H1 (cell line): Measurements from ENCODE around the gene SPSB1. TPM values are rescaled to one million over a fixed set of nuclear protein-coding genes. Genes with fewer than 3 reads are reported as not detected.

Experiments used
- CTCF ChIA-PET: fragments of 300-600 bp; sonication (Branson Sonifier 250); formaldehyde crosslinking; loops from one replicate; lab custom pipeline; 2021; ENCODE audit not compliant: partially characterized antibody; lab: Charles Lee
- POLR2A ChIA-PET: fragments of 300-600 bp; sonication (Branson Sonifier 250); formaldehyde crosslinking; loops from one replicate; lab custom pipeline; 2021; ENCODE audit warnings: inconsistent platforms; ENCODE audit not compliant: partially characterized antibody; lab: Charles Lee
- DNase-seq, 2 experiments: peaks; one replicate each; pipeline versions ENCODE4 v3.0.0 to v3.0.0-alpha.2; 2010 to 2022; ENCODE audit warnings: low spot score in 2 of 2, low read depth in 1 of 2, mixed read lengths in 1 of 2
- FAIRE-seq: peaks from 2 replicates; lab custom pipeline; 2011; peaks lifted over from hg19 to GRCh38; lab: Jason Lieb, UNC
- H2AFZ ChIP-seq: 2 replicates; pipeline ENCODE4 v1.8.1; 2012; ENCODE audit warnings: low read length, inconsistent platforms
- H2AK5ac ChIP-seq: 2 replicates; pipeline ENCODE4 v1.6.1; 2013; ENCODE audit warnings: low read depth, low read length
- H2BK120ac ChIP-seq: replicated peaks from 2 replicates; pipeline ENCODE3; 2013; ENCODE audit warnings: low read depth, low read length, inconsistent platforms
- H2BK12ac ChIP-seq: 2 replicates; pipeline ENCODE4 v1.6.1; 2013; ENCODE audit warnings: low read depth, low read length
- H2BK15ac ChIP-seq: 2 replicates; pipeline ENCODE4 v1.6.1; 2013; ENCODE audit warnings: low read length
- H2BK20ac ChIP-seq: 2 replicates; pipeline ENCODE4 v1.6.1; 2013; ENCODE audit warnings: low read length
- H2BK5ac ChIP-seq: 2 replicates; pipeline ENCODE4 v1.6.1; 2013; ENCODE audit warnings: low read depth, low read length
- H3K14ac ChIP-seq: 2 replicates; pipeline ENCODE4 v1.6.1; 2013; ENCODE audit warnings: inconsistent platforms; ENCODE audit not compliant: insufficient read length
- H3K18ac ChIP-seq: 2 replicates; pipeline ENCODE4 v1.6.1; 2013; ENCODE audit warnings: low read length; ENCODE audit errors: extremely low read depth
- H3K23ac ChIP-seq: 2 replicates; pipeline ENCODE4 v1.6.1; 2013; ENCODE audit warnings: inconsistent platforms; ENCODE audit not compliant: insufficient read length
- H3K23me2 ChIP-seq: 2 replicates; pipeline ENCODE4 v1.6.1; 2013; ENCODE audit warnings: low read depth, low read length
- H3K27ac ChIP-seq: 2 replicates; pipeline ENCODE4 v1.6.1; 2011; ENCODE audit warnings: low read depth, low read length, inconsistent platforms
- H3K27me3 ChIP-seq, 4 experiments: replicated peaks in 1 of 4; 1 replicate in 1 of 4; 2 replicates in 3 of 4; pipeline versions ENCODE4 v1.6.1 to v1.8.1; 2011 to 2013; ENCODE audit warnings: low read length in 3 of 4, mild to moderate bottlenecking in 3 of 4, inconsistent platforms in 2 of 4, mixed read lengths in 2 of 4, moderate library complexity in 1 of 4; ENCODE audit not compliant: control insufficient read depth in 3 of 4, insufficient read depth in 3 of 4; ENCODE audit errors: extremely low read depth in 1 of 4
- H3K36me3 ChIP-seq, 4 experiments: 2 replicates each; pipeline versions ENCODE4 v1.6.1 to v1.8.1; 2011 to 2013; ENCODE audit warnings: mild to moderate bottlenecking in 4 of 4, low read length in 3 of 4, moderate library complexity in 2 of 4, control low read depth in 1 of 4, inconsistent platforms in 1 of 4; ENCODE audit not compliant: insufficient read depth in 4 of 4, control insufficient read depth in 2 of 4
- H3K4ac ChIP-seq: replicated peaks from 2 replicates; pipeline ENCODE3; 2013; ENCODE audit warnings: low read length, low read depth, mixed read lengths, inconsistent platforms; ENCODE audit not compliant: insufficient read length
- H3K4me1 ChIP-seq, 4 experiments: replicated peaks in 1 of 4; 1 replicate in 1 of 4; 2 replicates in 3 of 4; pipeline versions ENCODE4 v1.6.1 to v1.8.1; 2011 to 2013; ENCODE audit warnings: low read length in 3 of 4, inconsistent platforms in 2 of 4, mixed read lengths in 1 of 4; ENCODE audit not compliant: insufficient read depth in 4 of 4, control insufficient read depth in 3 of 4
- H3K4me2 ChIP-seq, 2 experiments: 2 replicates each; pipeline versions ENCODE4 v1.6.1 to v1.8.1; 2011 to 2013; ENCODE audit warnings: low read depth in 2 of 2, low read length in 2 of 2, control low read depth in 1 of 2, inconsistent platforms in 1 of 2, mild to moderate bottlenecking in 1 of 2; ENCODE audit not compliant: insufficient read depth in 1 of 2
- H3K4me3 ChIP-seq, 4 experiments: fragments of 200-600, 300-600 bp in 1 of 4; sonication (generic), shearing (Covaris generic), sonication (Bioruptor Twin) in 1 of 4; 2 replicates each; pipeline versions ENCODE4 v1.5.1 to v1.8.1; 2011 to 2016; ENCODE audit warnings: low read length in 4 of 4, low read depth in 3 of 4, control low read depth in 2 of 4, inconsistent platforms in 2 of 4, mild to moderate bottlenecking in 2 of 4, mixed read lengths in 1 of 4, moderate library complexity in 1 of 4; ENCODE audit not compliant: insufficient read depth in 2 of 4; ENCODE audit errors: extremely low read depth in 1 of 4
- H3K56ac ChIP-seq: replicated peaks from 2 replicates; pipeline ENCODE3; 2013; ENCODE audit warnings: low read depth, mild to moderate bottlenecking, mixed read lengths, low read length, inconsistent platforms; ENCODE audit not compliant: insufficient read length
- H3K79me1 ChIP-seq: 2 replicates; pipeline ENCODE4 v1.6.1; 2013; ENCODE audit warnings: low read depth, low read length, control low read depth
- H3K79me2 ChIP-seq, 2 experiments: 2 replicates each; pipeline versions ENCODE4 v1.6.1 to v1.8.1; 2012 to 2013; ENCODE audit warnings: low read length in 2 of 2, mild to moderate bottlenecking in 2 of 2, inconsistent platforms in 1 of 2; ENCODE audit not compliant: insufficient read depth in 2 of 2, control insufficient read depth in 1 of 2
- H3K9ac ChIP-seq, 4 experiments: replicated peaks in 1 of 4; 1 replicate in 1 of 4; 2 replicates in 3 of 4; pipeline versions ENCODE4 v1.6.1 to v1.8.1; 2011 to 2013; ENCODE audit warnings: low read depth in 3 of 4, low read length in 3 of 4, control low read depth in 2 of 4, mild to moderate bottlenecking in 2 of 4, moderate library complexity in 2 of 4, inconsistent platforms in 1 of 4; ENCODE audit errors: extremely low read depth in 1 of 4
- H3K9me3 ChIP-seq, 2 experiments: 2 replicates each; pipeline versions ENCODE4 v1.6.1 to v1.8.1; 2012 to 2013; ENCODE audit warnings: mild to moderate bottlenecking in 2 of 2, moderate library complexity in 2 of 2, control low read depth in 1 of 2, inconsistent platforms in 1 of 2, low read depth in 1 of 2, low read length in 1 of 2, mixed read lengths in 1 of 2; ENCODE audit not compliant: insufficient read depth in 2 of 2
- H4K20me1 ChIP-seq, 2 experiments: replicated peaks in 1 of 2; 2 replicates each; pipeline versions ENCODE3 to v1.8.1; 2011 to 2013; ENCODE audit warnings: inconsistent platforms in 2 of 2, low read length in 2 of 2, mild to moderate bottlenecking in 1 of 2; ENCODE audit not compliant: insufficient read depth in 2 of 2, control insufficient read depth in 1 of 2
- H4K5ac ChIP-seq: 2 replicates; pipeline ENCODE4 v1.6.1; 2013; ENCODE audit warnings: low read length, low read depth, mixed read lengths, inconsistent platforms; ENCODE audit not compliant: insufficient read length
- H4K8ac ChIP-seq: 2 replicates; pipeline ENCODE4 v1.8.0; 2013; ENCODE audit warnings: mild to moderate bottlenecking, moderate library complexity, low read length, inconsistent platforms; ENCODE audit not compliant: insufficient read depth; ENCODE audit errors: extremely low read depth
- H4K91ac ChIP-seq: replicated peaks from 2 replicates; pipeline ENCODE3; 2013; ENCODE audit warnings: low read length, mixed read lengths, inconsistent platforms; ENCODE audit not compliant: insufficient read length
- ATF2 ChIP-seq: IDR thresholded peaks from 2 replicates; pipeline ENCODE4 v1.6.1; 2012; ENCODE audit warnings: low read length, inconsistent platforms
- ATF3 ChIP-seq: IDR thresholded peaks from 2 replicates; pipeline ENCODE4 v1.6.1; 2011; ENCODE audit warnings: low read depth, mild to moderate bottlenecking, low read length; ENCODE audit not compliant: insufficient read depth
- BRCA1 ChIP-seq: IDR thresholded peaks from 2 replicates; pipeline ENCODE4 v1.6.1; 2012; ENCODE audit warnings: low read depth, low read length, improper control_type of control experiment
- CHD1 ChIP-seq: IDR thresholded peaks from 2 replicates; pipeline ENCODE4 v1.6.1; 2012; ENCODE audit warnings: low read depth, low read length, improper control_type of control experiment
- E2F6 ChIP-seq: IDR thresholded peaks from 2 replicates; pipeline ENCODE4 v1.6.1; 2012; ENCODE audit warnings: inconsistent platforms
- GABPA ChIP-seq: IDR thresholded peaks from 2 replicates; pipeline ENCODE4 v1.6.1; 2011; ENCODE audit warnings: mild to moderate bottlenecking, low read length, moderate library complexity, borderline replicate concordance; ENCODE audit not compliant: insufficient read depth
- MAFK ChIP-seq: IDR thresholded peaks from 2 replicates; pipeline ENCODE4 v1.6.1; 2012; ENCODE audit warnings: low read depth, mild to moderate bottlenecking, improper control_type of control experiment, low read length
- RFX5 ChIP-seq: IDR thresholded peaks from 2 replicates; pipeline ENCODE4 v1.6.1; 2011; ENCODE audit warnings: low read depth, low read length, improper control_type of control experiment, borderline replicate concordance
- RNF2 ChIP-seq: fragments of 200-900, 300-1000 bp; sonication (generic); IDR thresholded peaks from 2 replicates; pipeline ENCODE4 v1.7.1; 2016; ENCODE audit warnings: borderline replicate concordance, low read depth, mild to moderate bottlenecking, antibody characterized with exemption, low read length; ENCODE audit not compliant: poor library complexity, severe bottlenecking; ENCODE audit errors: missing control alignments
- WGBS, 2 experiments: shearing (Covaris generic) in 1 of 2; methylation state at CpG; one replicate each; pipeline versions ENCODE4 v1.1.6 to v1.1.7; 2013 to 2015; ENCODE audit warnings: low lambda C conversion rate in 2 of 2, mixed read lengths in 2 of 2, inconsistent platforms in 1 of 2, low coverage in 1 of 2, missing lambda C conversion rate in 1 of 2; ENCODE audit not compliant: insufficient replicate concordance in 2 of 2, insufficient coverage in 1 of 2, insufficient read length in 1 of 2; ENCODE audit errors: extremely low coverage in 1 of 2, missing lambda C conversion rate in 1 of 2; 5-methylcytosine and 5-hydroxymethylcytosine counted together
- polyA plus RNA-seq, 7 experiments: library from polyadenylated mRNA; depleted of rRNA in 3 of 7; stranded (reverse) in 5 of 7; unstranded in 2 of 7; fragments of >200 nt in 5 of 7; fragments of 200-250 nt in 2 of 7; gene quantifications; 1 replicate in 5 of 7; 2 replicates in 1 of 7; 4 replicates in 1 of 7; pipeline versions ENCODE4 v1.2.1 to v1.2.3, GENCODE V29; 2011 to 2013; ENCODE audit warnings: missing spikeins in 2 of 7, mixed read lengths in 2 of 7
- total RNA-seq: library from RNA; stranded (reverse); fragmentation: NEBNext Ultra II Directional; extraction: Animal tissue kit (Norgen Biotek cat#: 25700); gene quantifications from 2 replicates; pipeline ENCODE4 v1.2.1, GENCODE V29; 2021

The SPSB1 gene
- total and polyA plus RNA-seq, 2 of the 8 experiments (the other 6 are each of a cell fraction or from before 2014, with no cell fraction given) = 5.3 to 6.4 TPM

- Histone ChIP-seq H2BK120ac (no peak overlapping the region), H2BK12ac (0 out of 2 replicates have a peak overlapping the region, but pooled peaks have one; percentile 5), H3K23ac (no peak overlapping the region), H3K79me2 (no peaks in the 10 kb centered on the region), H3K56ac (no peak overlapping the region), H2BK5ac (no peak overlapping the region), H4K5ac (no peak overlapping the region), H3K4ac (no peak overlapping the region), H3K9ac (no peak overlapping the region), H3K27ac (no peak overlapping the region), H3K9me3 (no peaks in the 10 kb centered on the region), H3K4me2 (0 out of 4 replicates have a peak overlapping the region, but pooled peaks of 1 of the 2 experiments have one; percentile 8), H3K27me3 (no peaks in the 10 kb centered on the region; a peak in 2 of 7 replicates), H4K91ac (no peak overlapping the region), H3K23me2 (no peaks in the 10 kb centered on the region; the same call in 1 of the 2 replicates), H3K4me3 (no peak overlapping the region), H3K18ac (no peak overlapping the region; the same call in 1 of the 2 replicates), H4K20me1 (no peaks in the 10 kb centered on the region), H2BK20ac (no peak overlapping the region), H2AFZ (no peak overlapping the region), H4K8ac (no peak overlapping the region), H2BK15ac (peak overlapping the region; percentile 31; the same call in 1 of the 2 replicates), H3K79me1 (no peaks in the 10 kb centered on the region), H3K4me1 (peaks cover 0 to 12% (median 7%) of the 10 kb centered on the region in 4 experiments; a peak in 6 of 7 replicates), H2AK5ac (no peak overlapping the region), H3K14ac (no peak overlapping the region), H3K36me3 (no peaks in the 10 kb centered on the region)
- ChIA-PET POLR2A (no interaction called here), CTCF (interaction anchor here (0.6 to 2.4 kb wide), 7 partner anchors 8 to 220 kb away, joined by 3 to 9 read pairs (median 3); no protein-coding TSS in a partner anchor)
- DNase-seq (no peak), FAIRE-seq (no peak)
- WGBS, 2 experiments = 86% methylated on average over 12 of the region's 12 CpGs; no CpG with 5 or more reads in 1 of the 2 experiments
- TF ChIP-seq ATF3 (no peak), RFX5 (no peak), CHD1 (no peak), ATF2 (no peak), RNF2 (no peak), BRCA1 (no peak), MAFK (peak; percentile 32; the same call in 1 of the 2 replicates), E2F6 (no peak), GABPA (no peak)
Measured at GRCh38 chr1:9275567-9276034, 17.1 kb upstream of the SPSB1 start.
